Measurements from ENCODE around the gene PTP4A2. TPM values are rescaled to one million over a fixed set of nuclear protein-coding genes. Genes with fewer than 3 reads are reported as not detected.
A peak's percentile ranks its signal among the peaks of the same experiment; 100 is the strongest.
"Not testable (repeated sequence)": the region's sequence is repeated elsewhere in the genome, so short reads cannot be mapped to it uniquely, and the experiment has no call there.

Gene PTP4A2
- polyA plus RNA-seq, 1 of the 3 experiments (the other 2 are of a cell fraction), result 41.7 TPM

DNA sequence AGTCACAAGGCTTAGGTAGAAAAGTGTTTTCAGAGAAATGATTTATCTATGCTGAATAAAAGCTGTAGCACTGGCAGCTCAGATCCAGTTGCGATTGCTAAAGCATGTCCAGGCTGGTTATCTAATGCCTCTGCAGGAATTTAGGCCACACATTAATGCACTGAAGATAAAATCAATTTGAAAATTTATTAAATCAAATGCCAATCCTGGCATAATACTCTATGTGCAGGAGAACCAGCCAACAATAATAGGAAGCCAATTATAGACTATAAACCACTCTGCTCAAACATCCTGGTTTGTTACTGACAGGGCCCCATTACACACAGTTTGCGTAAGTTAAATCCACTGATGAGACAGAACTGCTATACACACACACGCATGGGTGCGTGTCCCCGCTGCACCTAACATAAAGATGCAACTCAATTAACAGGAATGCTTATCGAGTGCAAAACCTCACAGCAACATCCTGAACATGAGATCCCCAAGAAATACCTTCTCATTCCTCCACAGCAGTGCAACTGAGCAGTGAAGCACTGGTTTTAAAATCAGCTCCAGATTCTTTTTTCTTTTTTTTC is 40.6 kb downstream of the PTP4A2 start (continued):
- 0 out of 2 replicates have a peak, but pooled peaks have one; percentile 10 for TF ChIP-seq FOSL2 (IDR thresholded peaks at IDR 0.05; ENCODE audit: borderline replicate concordance, low read depth)
- TF ChIP-seq TCF12 (IDR thresholded peaks at IDR 0.05), result peak; percentile 78
- peak; percentile 60 to 82; a peak in 3 of 4 replicates for TF ChIP-seq EP300 (IDR thresholded peaks at IDR 0.05; ENCODE audit: borderline replicate concordance in 1 of 2, low read depth in 1 of 2, low read length in 1 of 2)
- TF ChIP-seq GABPA (IDR thresholded peaks at IDR 0.05; ENCODE audit: low read depth), result no peak
- peak; percentile 80; the same call in 1 of the 2 replicates for TF ChIP-seq TEAD4 (IDR thresholded peaks at IDR 0.05; ENCODE audit: borderline replicate concordance, insufficient read depth)
- TF ChIP-seq, protein P1, sequence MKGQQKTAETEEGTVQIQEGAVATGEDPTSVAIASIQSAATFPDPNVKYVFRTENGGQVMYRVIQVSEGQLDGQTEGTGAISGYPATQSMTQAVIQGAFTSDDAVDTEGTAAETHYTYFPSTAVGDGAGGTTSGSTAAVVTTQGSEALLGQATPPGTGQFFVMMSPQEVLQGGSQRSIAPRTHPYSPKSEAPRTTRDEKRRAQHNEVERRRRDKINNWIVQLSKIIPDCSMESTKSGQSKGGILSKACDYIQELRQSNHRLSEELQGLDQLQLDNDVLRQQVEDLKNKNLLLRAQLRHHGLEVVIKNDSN (IDR thresholded peaks at IDR 0.05; ENCODE audit: borderline replicate concordance, low read depth), result no peak
- TF ChIP-seq NRF1 (IDR thresholded peaks at IDR 0.05; ENCODE audit: low read depth, low read length), result no peak
- TF ChIP-seq POLR2AphosphoS5 (IDR thresholded peaks at IDR 0.05; ENCODE audit: low read depth, low read length), result peak; percentile 76; the same call in 1 of the 2 replicates
- TF ChIP-seq, protein P2, sequence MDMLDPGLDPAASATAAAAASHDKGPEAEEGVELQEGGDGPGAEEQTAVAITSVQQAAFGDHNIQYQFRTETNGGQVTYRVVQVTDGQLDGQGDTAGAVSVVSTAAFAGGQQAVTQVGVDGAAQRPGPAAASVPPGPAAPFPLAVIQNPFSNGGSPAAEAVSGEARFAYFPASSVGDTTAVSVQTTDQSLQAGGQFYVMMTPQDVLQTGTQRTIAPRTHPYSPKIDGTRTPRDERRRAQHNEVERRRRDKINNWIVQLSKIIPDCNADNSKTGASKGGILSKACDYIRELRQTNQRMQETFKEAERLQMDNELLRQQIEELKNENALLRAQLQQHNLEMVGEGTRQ (IDR thresholded peaks at IDR 0.05; ENCODE audit: borderline replicate concordance, low read depth, low read length), result no peak

DNA sequence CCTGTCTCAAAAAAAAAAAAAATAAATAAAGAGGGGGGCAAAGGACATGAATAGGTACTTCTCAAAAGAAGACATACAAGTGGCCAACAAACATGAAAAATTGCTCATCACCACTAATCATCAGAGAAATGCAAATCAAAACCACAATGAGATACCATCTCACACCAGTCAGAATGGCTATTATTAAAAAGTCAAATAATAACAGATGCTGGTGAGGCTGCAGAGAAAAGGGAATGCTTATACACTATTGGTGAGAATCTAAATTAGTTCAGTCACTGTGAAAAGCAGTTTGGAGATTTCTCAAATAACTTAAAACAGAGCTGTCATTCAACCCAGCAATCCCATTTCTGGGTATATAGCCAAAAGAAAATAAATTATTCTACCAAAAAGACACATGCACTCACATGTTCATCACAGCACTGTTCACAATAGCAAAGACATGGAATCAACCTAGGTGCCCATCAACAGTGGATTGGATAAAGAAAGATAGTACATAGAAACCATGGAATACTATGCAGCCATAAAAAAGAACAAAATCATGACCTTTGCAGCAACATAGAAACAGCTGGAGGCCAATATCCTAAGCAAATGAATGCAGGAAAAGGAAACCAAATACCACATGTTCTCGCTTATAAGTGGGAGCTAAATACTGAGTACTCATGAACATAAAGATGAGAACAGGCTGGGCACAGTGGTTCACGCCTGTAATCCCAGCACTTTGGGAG is 42.5 kb downstream of the PTP4A2 start:
- H3K79me2 ChIP-seq (ENCODE audit: insufficient read depth); H3K4me2 ChIP-seq; H3K27me3 ChIP-seq (ENCODE audit: insufficient read depth); H3K4me3 ChIP-seq (ENCODE audit: low read depth in 2 of 2, low read length in 1 of 2); H3K9me3 ChIP-seq; H3K9me2 ChIP-seq; H2AFZ ChIP-seq (ENCODE audit: low read depth); H3F3A ChIP-seq (replicated peaks; ENCODE audit: insufficient read depth); H4K20me1 ChIP-seq (ENCODE audit: insufficient read depth); H3K36me3 ChIP-seq (replicated peaks in 1 of 2; ENCODE audit: control insufficient read depth in 1 of 2, insufficient read depth in 2 of 2, low read length in 1 of 2); DNase-seq; H3K27ac ChIP-seq (ENCODE audit: low read depth in 2 of 2, low read length in 1 of 2); POLR2A ChIA-PET; H3K9ac ChIP-seq; H3K4me1 ChIP-seq (ENCODE audit: control insufficient read depth in 1 of 2, insufficient read depth in 2 of 2, low read depth in 1 of 2, low read length in 1 of 2): not testable (repeated sequence)
- 91% methylated on average over 2 of the region's 2 CpGs for WGBS (ENCODE audit: low lambda C conversion rate)
- CTCF ChIA-PET, result interaction anchor here (0.6 kb wide), 1 partner anchor 69 kb away, joined by 3 read pairs; no protein-coding TSS in a partner anchor

DNA sequence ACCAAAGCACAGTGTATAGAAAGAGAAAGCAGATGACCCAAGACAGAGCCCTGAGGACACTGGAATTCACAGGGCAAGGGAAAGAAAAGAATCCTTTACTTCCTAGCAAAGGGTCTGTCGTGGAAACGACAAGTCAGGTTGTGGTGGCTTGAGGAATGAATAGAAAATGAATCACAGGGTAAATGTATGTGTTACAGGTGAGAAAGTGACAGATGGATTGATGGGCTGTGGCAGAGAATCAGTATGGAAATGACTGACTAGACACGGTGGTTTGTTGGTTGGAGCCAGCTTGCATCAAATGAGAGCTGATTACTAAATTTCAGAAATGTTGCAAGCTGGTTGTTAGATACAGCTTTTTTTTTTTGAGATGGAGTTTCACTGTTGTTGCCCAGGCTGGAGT is 46.9 kb downstream of the PTP4A2 start:
- H3K27ac ChIP-seq (ENCODE audit: low read depth in 2 of 2, low read length in 1 of 2), result no peak overlapping the region
- H3K9ac ChIP-seq, result no peak overlapping the region
- no peak overlapping the region for H3K4me3 ChIP-seq (ENCODE audit: low read depth in 2 of 2, low read length in 1 of 2)
- no peaks in the 10 kb centered on the region for H3K9me3 ChIP-seq
- TF ChIP-seq, protein P3, sequence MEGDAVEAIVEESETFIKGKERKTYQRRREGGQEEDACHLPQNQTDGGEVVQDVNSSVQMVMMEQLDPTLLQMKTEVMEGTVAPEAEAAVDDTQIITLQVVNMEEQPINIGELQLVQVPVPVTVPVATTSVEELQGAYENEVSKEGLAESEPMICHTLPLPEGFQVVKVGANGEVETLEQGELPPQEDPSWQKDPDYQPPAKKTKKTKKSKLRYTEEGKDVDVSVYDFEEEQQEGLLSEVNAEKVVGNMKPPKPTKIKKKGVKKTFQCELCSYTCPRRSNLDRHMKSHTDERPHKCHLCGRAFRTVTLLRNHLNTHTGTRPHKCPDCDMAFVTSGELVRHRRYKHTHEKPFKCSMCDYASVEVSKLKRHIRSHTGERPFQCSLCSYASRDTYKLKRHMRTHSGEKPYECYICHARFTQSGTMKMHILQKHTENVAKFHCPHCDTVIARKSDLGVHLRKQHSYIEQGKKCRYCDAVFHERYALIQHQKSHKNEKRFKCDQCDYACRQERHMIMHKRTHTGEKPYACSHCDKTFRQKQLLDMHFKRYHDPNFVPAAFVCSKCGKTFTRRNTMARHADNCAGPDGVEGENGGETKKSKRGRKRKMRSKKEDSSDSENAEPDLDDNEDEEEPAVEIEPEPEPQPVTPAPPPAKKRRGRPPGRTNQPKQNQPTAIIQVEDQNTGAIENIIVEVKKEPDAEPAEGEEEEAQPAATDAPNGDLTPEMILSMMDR (IDR thresholded peaks at IDR 0.05), result no peak
- TF ChIP-seq POLR2AphosphoS5 (IDR thresholded peaks at IDR 0.05; ENCODE audit: low read depth, low read length) (no peak), RAD21 (IDR thresholded peaks at IDR 0.05; ENCODE audit: low read length) (no peak), RFX5 (IDR thresholded peaks at IDR 0.05; ENCODE audit: low read length) (no peak), FOXM1 (IDR thresholded peaks at IDR 0.05; ENCODE audit: low read depth) (no peak), TCF12 (IDR thresholded peaks at IDR 0.05) (no peak), SMC3 (IDR thresholded peaks at IDR 0.05; ENCODE audit: low read depth, low read length) (no peak), SIN3A (IDR thresholded peaks at IDR 0.05; ENCODE audit: borderline replicate concordance, low read depth, low read length) (no peak), ELF1 (IDR thresholded peaks at IDR 0.05) (no peak)
- TF ChIP-seq, protein P4, sequence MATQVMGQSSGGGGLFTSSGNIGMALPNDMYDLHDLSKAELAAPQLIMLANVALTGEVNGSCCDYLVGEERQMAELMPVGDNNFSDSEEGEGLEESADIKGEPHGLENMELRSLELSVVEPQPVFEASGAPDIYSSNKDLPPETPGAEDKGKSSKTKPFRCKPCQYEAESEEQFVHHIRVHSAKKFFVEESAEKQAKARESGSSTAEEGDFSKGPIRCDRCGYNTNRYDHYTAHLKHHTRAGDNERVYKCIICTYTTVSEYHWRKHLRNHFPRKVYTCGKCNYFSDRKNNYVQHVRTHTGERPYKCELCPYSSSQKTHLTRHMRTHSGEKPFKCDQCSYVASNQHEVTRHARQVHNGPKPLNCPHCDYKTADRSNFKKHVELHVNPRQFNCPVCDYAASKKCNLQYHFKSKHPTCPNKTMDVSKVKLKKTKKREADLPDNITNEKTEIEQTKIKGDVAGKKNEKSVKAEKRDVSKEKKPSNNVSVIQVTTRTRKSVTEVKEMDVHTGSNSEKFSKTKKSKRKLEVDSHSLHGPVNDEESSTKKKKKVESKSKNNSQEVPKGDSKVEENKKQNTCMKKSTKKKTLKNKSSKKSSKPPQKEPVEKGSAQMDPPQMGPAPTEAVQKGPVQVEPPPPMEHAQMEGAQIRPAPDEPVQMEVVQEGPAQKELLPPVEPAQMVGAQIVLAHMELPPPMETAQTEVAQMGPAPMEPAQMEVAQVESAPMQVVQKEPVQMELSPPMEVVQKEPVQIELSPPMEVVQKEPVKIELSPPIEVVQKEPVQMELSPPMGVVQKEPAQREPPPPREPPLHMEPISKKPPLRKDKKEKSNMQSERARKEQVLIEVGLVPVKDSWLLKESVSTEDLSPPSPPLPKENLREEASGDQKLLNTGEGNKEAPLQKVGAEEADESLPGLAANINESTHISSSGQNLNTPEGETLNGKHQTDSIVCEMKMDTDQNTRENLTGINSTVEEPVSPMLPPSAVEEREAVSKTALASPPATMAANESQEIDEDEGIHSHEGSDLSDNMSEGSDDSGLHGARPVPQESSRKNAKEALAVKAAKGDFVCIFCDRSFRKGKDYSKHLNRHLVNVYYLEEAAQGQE (IDR thresholded peaks at IDR 0.05; ENCODE audit: low read depth, low read length), result no peak
- no peaks in the 10 kb centered on the region for H3K36me3 ChIP-seq (replicated peaks in 1 of 2; ENCODE audit: control insufficient read depth in 1 of 2, insufficient read depth in 2 of 2, low read length in 1 of 2)
- H3K9me2 ChIP-seq, result no peaks in the 10 kb centered on the region
- POLR2A ChIA-PET, result no interaction called here
- no peaks in the 10 kb centered on the region for H4K20me1 ChIP-seq (ENCODE audit: insufficient read depth)
- 71% methylated on average over 3 of the region's 3 CpGs for WGBS (ENCODE audit: low lambda C conversion rate)
- H3K4me1 ChIP-seq (ENCODE audit: control insufficient read depth in 1 of 2, insufficient read depth in 2 of 2, low read depth in 1 of 2, low read length in 1 of 2), result no peaks in the 10 kb centered on the region
- CTCF ChIA-PET, result interaction anchor here (1.1 kb wide), 1 partner anchor 11 kb away, joined by 3 read pairs; no protein-coding TSS in a partner anchor
- no peaks in the 10 kb centered on the region for H3K27me3 ChIP-seq (ENCODE audit: insufficient read depth)
- no peak for DNase-seq
- H3F3A ChIP-seq (replicated peaks; ENCODE audit: insufficient read depth), result no peaks in the 10 kb centered on the region
- no peaks in the 10 kb centered on the region for H3K79me2 ChIP-seq (ENCODE audit: insufficient read depth)
- H3K4me2 ChIP-seq, result no peak overlapping the region
- H2AFZ ChIP-seq (ENCODE audit: low read depth), result no peak overlapping the region

Data from SK-N-SH (cell line).